SK-N-SH (cell line): ENCODE results near the gene TMEM271. TPM values are rescaled to one million over a fixed set of nuclear protein-coding genes. Genes with fewer than 3 reads are reported as not detected.

Experiments used
- CTCF ChIA-PET: fragments of 300-600, 350-600 bp; formaldehyde crosslinking; extraction: SDS; loops from one replicate; lab custom pipeline; 2021; lab: Yijun Ruan, JAX
- POLR2A ChIA-PET: fragments of 350-600 bp; sonication (Branson Sonifier 250); formaldehyde crosslinking; extraction: SDS; loops from one replicate; lab custom pipeline; 2020; ENCODE audit warnings: antibody characterized with exemption, inconsistent platforms; lab: Yijun Ruan, JAX
- DNase-seq: peaks from one replicate; pipeline ENCODE4 v3.0.0; 2012
- H2AFZ ChIP-seq: fragments of 200-600 bp; sonication (generic); 2 replicates; pipeline ENCODE4 v1.8.1; 2016; ENCODE audit warnings: antibody characterized with exemption, mild to moderate bottlenecking, low read depth
- H3F3A ChIP-seq: fragments of 200-600 bp; sonication (generic); replicated peaks from 2 replicates; pipeline ENCODE3; 2016; ENCODE audit warnings: antibody characterized with exemption, mild to moderate bottlenecking; ENCODE audit not compliant: insufficient read depth
- H3K27ac ChIP-seq, 2 experiments: fragments of 200-500 bp in 1 of 2; fragments of 200-600 bp in 1 of 2; sonication (Bioruptor generic) in 1 of 2; sonication (generic), shearing (Covaris generic) in 1 of 2; 2 replicates each; pipeline versions ENCODE4 v1.5.1 to v1.6.1; 2014 to 2016; ENCODE audit warnings: low read depth in 2 of 2, inconsistent platforms in 1 of 2, low read length in 1 of 2, mild to moderate bottlenecking in 1 of 2, mixed read lengths in 1 of 2
- H3K27me3 ChIP-seq: fragments of 200-600 bp; sonication (generic), shearing (Covaris generic); 2 replicates; pipeline ENCODE4 v1.6.1; 2016; ENCODE audit warnings: mixed run types; ENCODE audit not compliant: insufficient read depth
- H3K36me3 ChIP-seq, 2 experiments: fragments of 200-500 bp in 1 of 2; fragments of 200-600 bp in 1 of 2; sonication (Bioruptor generic) in 1 of 2; sonication (generic) in 1 of 2; replicated peaks in 1 of 2; 2 replicates each; pipeline versions ENCODE3 to v1.5.1; 2014 to 2016; ENCODE audit warnings: low read length in 1 of 2, mild to moderate bottlenecking in 1 of 2; ENCODE audit not compliant: insufficient read depth in 2 of 2, control insufficient read depth in 1 of 2
- H3K4me1 ChIP-seq, 2 experiments: fragments of 200-500 bp in 1 of 2; fragments of 200-600 bp in 1 of 2; sonication (Bioruptor generic) in 1 of 2; sonication (generic), shearing (Covaris generic) in 1 of 2; 2 replicates each; pipeline versions ENCODE4 v1.5.1 to v1.6.1; 2014 to 2016; ENCODE audit warnings: low read depth in 1 of 2, low read length in 1 of 2, mixed run types in 1 of 2; ENCODE audit not compliant: insufficient read depth in 2 of 2, control insufficient read depth in 1 of 2
- H3K4me2 ChIP-seq: fragments of 200-600 bp; sonication (generic), shearing (Covaris generic); 2 replicates; pipeline ENCODE4 v1.6.1; 2017; ENCODE audit warnings: mixed run types
- H3K4me3 ChIP-seq, 2 experiments: fragments of 200-500 bp in 1 of 2; fragments of 200-600 bp in 1 of 2; sonication (Bioruptor generic) in 1 of 2; sonication (generic), shearing (Covaris generic) in 1 of 2; 2 replicates each; pipeline versions ENCODE4 v1.5.1 to v1.8.1; 2014 to 2016; ENCODE audit warnings: low read depth in 2 of 2, inconsistent platforms in 1 of 2, low read length in 1 of 2, mild to moderate bottlenecking in 1 of 2, mixed read lengths in 1 of 2, moderate library complexity in 1 of 2
- H3K79me2 ChIP-seq: fragments of 200-600 bp; sonication (generic); 2 replicates; pipeline ENCODE4 v1.8.1; 2017; ENCODE audit warnings: mild to moderate bottlenecking; ENCODE audit not compliant: insufficient read depth
- H3K9ac ChIP-seq: fragments of 200-600 bp; sonication (generic); 2 replicates; pipeline ENCODE4 v1.6.1; 2017; ENCODE audit warnings: mixed run types
- H3K9me2 ChIP-seq: fragments of 200-600 bp; sonication (generic); 2 replicates; pipeline ENCODE4 v1.6.1; 2017; ENCODE audit warnings: mixed run types
- H3K9me3 ChIP-seq: fragments of 200-600 bp; sonication (generic); 2 replicates; pipeline ENCODE4 v1.6.1; 2017; ENCODE audit warnings: mixed run types, mild to moderate bottlenecking, moderate library complexity
- H4K20me1 ChIP-seq: fragments of 200-600 bp; sonication (generic); 2 replicates; pipeline ENCODE4 v1.6.1; 2017; ENCODE audit warnings: mild to moderate bottlenecking, mixed run types; ENCODE audit not compliant: insufficient read depth
- EZH2phosphoT487 ChIP-seq: fragments of 200-600 bp; sonication (generic); IDR thresholded peaks from 2 replicates; pipeline ENCODE4 v1.6.1; 2017; ENCODE audit warnings: low read depth, mixed run types, mild to moderate bottlenecking, antibody characterized with exemption, moderate library complexity, borderline replicate concordance
- FOSL2 ChIP-seq: IDR thresholded peaks from 2 replicates; pipeline ENCODE4 v1.4.0; 2012; ENCODE audit warnings: low read depth, mild to moderate bottlenecking, moderate library complexity, borderline replicate concordance
- GABPA ChIP-seq: IDR thresholded peaks from 2 replicates; pipeline ENCODE4 v1.4.0; 2012; ENCODE audit warnings: low read depth, mild to moderate bottlenecking
- GATA2 ChIP-seq: sonication (generic); formaldehyde crosslinking; IDR thresholded peaks from 2 replicates; pipeline ENCODE4 v1.5.0; 2020; ENCODE audit warnings: mild to moderate bottlenecking, missing genetic modification reagents
- JUND ChIP-seq: IDR thresholded peaks from 2 replicates; pipeline ENCODE4 v1.4.0; 2012
- MXI1 ChIP-seq: IDR thresholded peaks from 2 replicates; pipeline ENCODE4 v1.6.1; 2012; ENCODE audit warnings: mild to moderate bottlenecking, low read depth, low read length, improper control_type of control experiment
- POLR2AphosphoS5 ChIP-seq: IDR thresholded peaks from 2 replicates; pipeline ENCODE4 v1.6.1; 2012; ENCODE audit warnings: low read depth, low read length
- RAD21 ChIP-seq: IDR thresholded peaks from 2 replicates; pipeline ENCODE4 v1.6.1; 2012; ENCODE audit warnings: mild to moderate bottlenecking, low read length
- RFX5 ChIP-seq: IDR thresholded peaks from 2 replicates; pipeline ENCODE4 v1.6.1; 2012; ENCODE audit warnings: mild to moderate bottlenecking, improper control_type of control experiment, low read length
- RXRA ChIP-seq: IDR thresholded peaks from 2 replicates; pipeline ENCODE4 v1.4.0; 2012; ENCODE audit warnings: low read depth, mild to moderate bottlenecking, borderline replicate concordance
- SIN3A ChIP-seq: IDR thresholded peaks from 2 replicates; pipeline ENCODE4 v1.6.1; 2012; ENCODE audit warnings: low read depth, mild to moderate bottlenecking, low read length, moderate library complexity, borderline replicate concordance
- TAF1 ChIP-seq: IDR thresholded peaks from 2 replicates; pipeline ENCODE4 v1.6.1; 2012; ENCODE audit warnings: low read depth, mild to moderate bottlenecking, low read length, moderate library complexity, borderline replicate concordance
- TEAD4 ChIP-seq: IDR thresholded peaks from 2 replicates; pipeline ENCODE4 v1.4.0; 2012; ENCODE audit warnings: mild to moderate bottlenecking, borderline replicate concordance; ENCODE audit not compliant: insufficient read depth
- WGBS: methylation state at CpG from one replicate; pipeline ENCODE4 v1.1.6; 2017; ENCODE audit warnings: low lambda C conversion rate; 5-methylcytosine and 5-hydroxymethylcytosine counted together
- polyA plus RNA-seq, 3 experiments: library from polyadenylated mRNA; depleted of rRNA; stranded (reverse); fragments of >200 nt; gene quantifications; 2 replicates each; pipeline ENCODE4 v1.2.3, GENCODE V29; 2012
- TF ChIP-seq, protein P1 (sequence below): IDR thresholded peaks from 2 replicates; pipeline ENCODE4 v1.4.0; 2012; ENCODE audit warnings: low read depth, borderline replicate concordance
- TF ChIP-seq, protein P2 (sequence below): fragments of 200-600 bp; sonication (generic); IDR thresholded peaks from 2 replicates; pipeline ENCODE4 v1.6.1; 2017; ENCODE audit warnings: antibody characterized with exemption, mild to moderate bottlenecking, moderate library complexity
- TF ChIP-seq, protein P3 (sequence below): fragments of 150-350 bp; IDR thresholded peaks from 2 replicates; pipeline ENCODE4 v1.6.1; 2016; ENCODE audit warnings: mild to moderate bottlenecking, low read depth, low read length
- TF ChIP-seq, protein P4 (sequence below): IDR thresholded peaks from 2 replicates; pipeline ENCODE4 v1.4.0; 2012; ENCODE audit warnings: low read depth, borderline replicate concordance
- TF ChIP-seq, protein P5 (sequence below): IDR thresholded peaks from 2 replicates; pipeline ENCODE4; 2012
- TF ChIP-seq, protein P6 (sequence below): IDR thresholded peaks from 2 replicates; pipeline ENCODE4 v1.4.0; 2012; ENCODE audit warnings: low read depth

TMEM271 gene
- polyA plus RNA-seq, 1 of the 3 experiments (the other 2 are of a cell fraction) = not detected

DNA sequence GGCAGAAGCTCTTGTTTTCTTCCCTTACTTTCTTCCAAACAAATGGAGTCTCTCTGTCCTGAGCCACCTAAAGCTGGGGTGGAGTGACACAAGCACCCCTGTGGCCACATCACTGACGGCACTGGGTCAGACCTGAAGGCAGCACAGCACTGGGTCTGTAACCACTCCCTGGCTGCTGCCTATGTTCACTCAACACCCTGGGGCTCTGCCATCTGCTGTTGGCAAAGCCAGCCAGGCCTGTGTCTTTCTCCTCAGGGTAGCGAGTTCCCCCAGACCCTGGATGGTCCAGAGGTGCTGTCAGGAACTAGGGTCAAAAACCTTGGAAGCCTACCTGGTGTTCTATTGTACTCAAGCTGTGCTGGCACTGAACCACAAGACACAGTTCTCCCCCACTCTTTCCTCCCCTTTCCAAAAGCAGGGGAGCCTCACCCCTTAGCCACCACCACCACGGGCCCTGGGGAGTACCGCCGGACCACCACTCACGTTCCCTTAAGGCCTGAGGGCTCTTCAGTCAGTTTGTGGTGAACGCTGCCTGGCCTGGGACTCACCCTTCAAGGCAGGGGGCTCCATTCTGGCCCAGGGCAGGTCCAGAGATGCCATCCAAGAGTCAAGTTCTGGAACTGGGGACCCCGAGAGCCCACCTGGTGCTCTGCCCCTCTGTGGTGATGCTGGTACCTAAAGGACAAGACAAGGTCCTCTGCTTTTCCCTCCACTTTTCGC, 31.5 kb downstream of the TMEM271 start:
- TF ChIP-seq RXRA (no peak), TAF1 (no peak), EZH2phosphoT487 (no peak), GABPA (no peak), JUND (no peak), RAD21 (no peak), GATA2 (CRISPR knock-in tag) (no peak), SIN3A (no peak), MXI1 (no peak), POLR2AphosphoS5 (no peak), RFX5 (no peak), FOSL2 (no peak), TEAD4 (no peak)
- TF ChIP-seq, protein P1, sequence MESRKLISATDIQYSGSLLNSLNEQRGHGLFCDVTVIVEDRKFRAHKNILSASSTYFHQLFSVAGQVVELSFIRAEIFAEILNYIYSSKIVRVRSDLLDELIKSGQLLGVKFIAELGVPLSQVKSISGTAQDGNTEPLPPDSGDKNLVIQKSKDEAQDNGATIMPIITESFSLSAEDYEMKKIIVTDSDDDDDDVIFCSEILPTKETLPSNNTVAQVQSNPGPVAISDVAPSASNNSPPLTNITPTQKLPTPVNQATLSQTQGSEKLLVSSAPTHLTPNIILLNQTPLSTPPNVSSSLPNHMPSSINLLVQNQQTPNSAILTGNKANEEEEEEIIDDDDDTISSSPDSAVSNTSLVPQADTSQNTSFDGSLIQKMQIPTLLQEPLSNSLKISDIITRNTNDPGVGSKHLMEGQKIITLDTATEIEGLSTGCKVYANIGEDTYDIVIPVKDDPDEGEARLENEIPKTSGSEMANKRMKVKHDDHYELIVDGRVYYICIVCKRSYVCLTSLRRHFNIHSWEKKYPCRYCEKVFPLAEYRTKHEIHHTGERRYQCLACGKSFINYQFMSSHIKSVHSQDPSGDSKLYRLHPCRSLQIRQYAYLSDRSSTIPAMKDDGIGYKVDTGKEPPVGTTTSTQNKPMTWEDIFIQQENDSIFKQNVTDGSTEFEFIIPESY = no peak
- TF ChIP-seq, protein P2, sequence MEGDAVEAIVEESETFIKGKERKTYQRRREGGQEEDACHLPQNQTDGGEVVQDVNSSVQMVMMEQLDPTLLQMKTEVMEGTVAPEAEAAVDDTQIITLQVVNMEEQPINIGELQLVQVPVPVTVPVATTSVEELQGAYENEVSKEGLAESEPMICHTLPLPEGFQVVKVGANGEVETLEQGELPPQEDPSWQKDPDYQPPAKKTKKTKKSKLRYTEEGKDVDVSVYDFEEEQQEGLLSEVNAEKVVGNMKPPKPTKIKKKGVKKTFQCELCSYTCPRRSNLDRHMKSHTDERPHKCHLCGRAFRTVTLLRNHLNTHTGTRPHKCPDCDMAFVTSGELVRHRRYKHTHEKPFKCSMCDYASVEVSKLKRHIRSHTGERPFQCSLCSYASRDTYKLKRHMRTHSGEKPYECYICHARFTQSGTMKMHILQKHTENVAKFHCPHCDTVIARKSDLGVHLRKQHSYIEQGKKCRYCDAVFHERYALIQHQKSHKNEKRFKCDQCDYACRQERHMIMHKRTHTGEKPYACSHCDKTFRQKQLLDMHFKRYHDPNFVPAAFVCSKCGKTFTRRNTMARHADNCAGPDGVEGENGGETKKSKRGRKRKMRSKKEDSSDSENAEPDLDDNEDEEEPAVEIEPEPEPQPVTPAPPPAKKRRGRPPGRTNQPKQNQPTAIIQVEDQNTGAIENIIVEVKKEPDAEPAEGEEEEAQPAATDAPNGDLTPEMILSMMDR = no peak
- TF ChIP-seq, protein P3, sequence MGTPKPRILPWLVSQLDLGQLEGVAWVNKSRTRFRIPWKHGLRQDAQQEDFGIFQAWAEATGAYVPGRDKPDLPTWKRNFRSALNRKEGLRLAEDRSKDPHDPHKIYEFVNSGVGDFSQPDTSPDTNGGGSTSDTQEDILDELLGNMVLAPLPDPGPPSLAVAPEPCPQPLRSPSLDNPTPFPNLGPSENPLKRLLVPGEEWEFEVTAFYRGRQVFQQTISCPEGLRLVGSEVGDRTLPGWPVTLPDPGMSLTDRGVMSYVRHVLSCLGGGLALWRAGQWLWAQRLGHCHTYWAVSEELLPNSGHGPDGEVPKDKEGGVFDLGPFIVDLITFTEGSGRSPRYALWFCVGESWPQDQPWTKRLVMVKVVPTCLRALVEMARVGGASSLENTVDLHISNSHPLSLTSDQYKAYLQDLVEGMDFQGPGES = no peak
- TF ChIP-seq, protein P4, sequence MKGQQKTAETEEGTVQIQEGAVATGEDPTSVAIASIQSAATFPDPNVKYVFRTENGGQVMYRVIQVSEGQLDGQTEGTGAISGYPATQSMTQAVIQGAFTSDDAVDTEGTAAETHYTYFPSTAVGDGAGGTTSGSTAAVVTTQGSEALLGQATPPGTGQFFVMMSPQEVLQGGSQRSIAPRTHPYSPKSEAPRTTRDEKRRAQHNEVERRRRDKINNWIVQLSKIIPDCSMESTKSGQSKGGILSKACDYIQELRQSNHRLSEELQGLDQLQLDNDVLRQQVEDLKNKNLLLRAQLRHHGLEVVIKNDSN = no peak
- TF ChIP-seq, protein P5, sequence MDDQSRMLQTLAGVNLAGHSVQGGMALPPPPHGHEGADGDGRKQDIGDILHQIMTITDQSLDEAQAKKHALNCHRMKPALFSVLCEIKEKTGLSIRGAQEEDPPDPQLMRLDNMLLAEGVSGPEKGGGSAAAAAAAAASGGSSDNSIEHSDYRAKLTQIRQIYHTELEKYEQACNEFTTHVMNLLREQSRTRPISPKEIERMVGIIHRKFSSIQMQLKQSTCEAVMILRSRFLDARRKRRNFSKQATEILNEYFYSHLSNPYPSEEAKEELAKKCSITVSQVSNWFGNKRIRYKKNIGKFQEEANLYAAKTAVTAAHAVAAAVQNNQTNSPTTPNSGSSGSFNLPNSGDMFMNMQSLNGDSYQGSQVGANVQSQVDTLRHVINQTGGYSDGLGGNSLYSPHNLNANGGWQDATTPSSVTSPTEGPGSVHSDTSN = no peak
- TF ChIP-seq, protein P6, sequence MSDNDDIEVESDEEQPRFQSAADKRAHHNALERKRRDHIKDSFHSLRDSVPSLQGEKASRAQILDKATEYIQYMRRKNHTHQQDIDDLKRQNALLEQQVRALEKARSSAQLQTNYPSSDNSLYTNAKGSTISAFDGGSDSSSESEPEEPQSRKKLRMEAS = no peak
- no peak overlapping the region for H3K9ac ChIP-seq
- H3K36me3 ChIP-seq = no peaks in the 10 kb centered on the region
- WGBS = 6% methylated on average over 7 of the region's 9 CpGs
- H3K27ac ChIP-seq = no peak overlapping the region
- no peak overlapping the region for H3K4me2 ChIP-seq
- H3K79me2 ChIP-seq = no peaks in the 10 kb centered on the region
- no peak overlapping the region for H2AFZ ChIP-seq
- CTCF ChIA-PET = interaction anchor here (0.7 to 1.2 kb wide), 2 partner anchors 15 to 58 kb away, joined by 4 read pairs; no protein-coding TSS in a partner anchor
- H3K9me2 ChIP-seq = no peaks in the 10 kb centered on the region
- DNase-seq = no peak
- no peak overlapping the region for H3K4me3 ChIP-seq
- no peaks in the 10 kb centered on the region for H3K4me1 ChIP-seq
- no peaks in the 10 kb centered on the region for H3F3A ChIP-seq
- no peaks in the 10 kb centered on the region for H3K9me3 ChIP-seq
- POLR2A ChIA-PET = no interaction called here
- peaks cover 24% of the 10 kb centered on the region; the same call in 1 of the 2 replicates for H3K27me3 ChIP-seq
- H4K20me1 ChIP-seq = no peaks in the 10 kb centered on the region
